Measurements from ENCODE around the gene JUNB. TPM values are rescaled to one million over a fixed set of nuclear protein-coding genes. Genes with fewer than 3 reads are reported as not detected.

JUNB gene
- 22.6 TPM for total RNA-seq

- peak; percentile 97 for DNase-seq
Observed at GRCh38 chr19:12791345-12792050, at the start of gene JUNB. JUNB (plus strand) TSS chr19:12791486; CDS start chr19:12791772, 286 bp downstream.

DNA sequence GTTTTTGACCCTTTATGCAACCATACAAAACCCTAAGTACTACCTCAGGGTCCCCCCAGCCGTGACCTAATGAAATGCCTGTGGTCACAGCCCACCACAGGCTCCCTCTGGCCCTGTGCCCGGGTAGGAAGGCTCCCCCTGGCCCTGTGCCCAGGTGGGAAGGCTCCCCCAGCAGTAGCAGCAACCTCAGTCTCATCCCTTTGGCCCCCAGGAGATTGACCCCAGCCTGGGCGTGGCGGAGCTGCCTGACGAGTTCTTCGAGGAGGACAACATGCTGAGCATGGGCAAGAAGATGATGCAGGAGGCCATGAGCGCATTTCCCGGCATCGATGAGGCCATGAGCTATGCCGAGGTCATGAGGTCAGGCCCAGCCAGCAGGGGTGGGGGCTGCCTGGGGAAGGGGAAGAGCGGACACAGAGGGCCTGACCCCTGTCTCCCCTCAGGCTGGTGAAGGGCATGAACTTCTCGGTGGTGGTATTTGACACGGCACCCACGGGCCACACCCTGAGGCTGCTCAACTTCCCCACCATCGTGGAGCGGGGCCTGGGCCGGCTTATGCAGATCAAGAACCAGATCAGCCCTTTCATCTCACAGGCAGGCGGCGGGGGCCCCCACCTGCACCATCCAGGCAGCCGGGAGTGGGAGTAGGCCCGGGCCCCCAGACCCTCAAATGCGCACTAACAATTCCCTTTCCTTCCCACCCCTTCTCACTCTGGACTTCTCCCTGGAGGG is 46.0 kb upstream of the JUNB start:
- no peak for DNase-seq

DNA sequence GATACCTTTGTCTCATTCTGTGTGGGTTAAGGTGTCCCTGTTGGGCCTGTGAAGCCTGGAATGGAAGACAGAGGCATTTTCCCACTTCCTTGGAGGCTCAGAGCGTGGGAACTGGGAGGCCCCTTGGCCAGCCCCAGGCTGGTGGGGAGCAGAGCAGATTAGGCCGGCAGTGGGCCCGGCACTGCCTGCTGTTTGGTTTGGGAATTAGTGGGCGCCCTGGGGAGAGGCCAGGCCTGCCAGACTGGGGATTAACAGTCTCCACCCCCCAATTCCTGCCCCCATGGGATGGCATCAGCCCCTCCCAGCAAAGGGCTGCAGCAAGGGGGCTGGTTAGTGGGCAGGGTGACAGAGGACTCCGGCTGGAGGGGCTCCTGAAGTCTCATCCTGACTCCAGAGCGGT is 42.8 kb upstream of the JUNB start:
- no peak for DNase-seq

- DNase-seq: no peak
Observed at GRCh38 chr19:12749938-12750521, 41.3 kb upstream of the JUNB start.

DNA sequence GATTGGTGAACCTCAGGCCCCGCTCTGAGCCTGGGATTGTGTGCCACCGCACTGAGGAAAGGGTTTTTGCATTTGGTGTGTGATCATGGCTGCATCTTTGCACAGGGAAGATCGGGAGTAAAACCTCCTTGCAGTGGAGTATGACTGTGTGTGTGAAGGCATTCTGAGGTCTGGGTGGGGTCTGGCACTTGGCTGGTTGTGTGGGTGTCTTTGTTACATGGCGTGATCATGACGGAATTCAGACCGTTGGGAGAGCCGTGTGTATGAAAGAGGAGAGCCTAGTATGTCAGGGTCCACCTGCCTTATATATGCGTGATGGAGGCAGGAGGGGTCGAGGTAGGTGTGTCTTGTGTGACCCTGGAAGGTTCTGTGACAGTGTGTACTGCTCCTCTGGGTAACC is 40.4 kb upstream of the JUNB start:
- no peak for DNase-seq

- no peak for DNase-seq
Observed at GRCh38 chr19:12751635-12752034, 39.7 kb upstream of the JUNB start, which contains the start of gene BEST2. BEST2 (plus strand) TSS chr19:12751791; CDS start chr19:12752593, 802 bp downstream.

DNA sequence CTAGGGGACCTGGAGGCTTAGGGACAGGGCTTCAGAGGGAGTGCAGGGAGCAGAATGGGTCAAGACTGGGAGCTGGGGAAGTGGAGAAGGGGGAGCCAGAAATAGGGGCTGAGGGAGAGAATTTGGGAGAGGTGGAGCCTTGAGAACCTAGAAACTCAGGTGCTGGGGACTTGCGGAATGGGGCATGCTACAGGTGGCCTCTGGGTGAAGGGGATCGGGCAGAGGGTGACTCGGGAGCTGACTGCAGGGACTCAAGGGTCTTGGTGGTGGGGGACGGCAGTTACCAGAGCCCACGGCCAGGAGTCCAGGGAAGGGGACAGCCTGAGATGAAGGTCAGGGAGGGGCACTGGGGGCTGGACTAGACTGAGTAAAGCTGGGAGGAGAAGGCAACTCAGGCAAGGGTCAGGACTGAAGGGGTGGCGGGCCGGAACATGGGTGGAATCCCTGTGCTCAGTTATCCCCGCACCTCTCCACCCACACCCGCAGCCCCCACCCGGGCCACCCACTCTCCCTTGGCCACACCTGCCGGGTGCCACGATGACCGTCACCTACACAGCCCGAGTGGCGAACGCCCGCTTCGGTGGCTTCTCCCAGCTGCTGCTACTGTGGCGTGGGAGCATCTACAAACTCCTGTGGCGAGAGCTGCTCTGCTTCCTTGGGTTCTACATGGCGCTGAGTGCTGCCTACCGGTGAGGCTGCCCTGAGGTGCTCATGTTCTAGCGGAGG is 39.1 kb upstream of the JUNB start:
- no peak for DNase-seq

GRCh38 chr19:12754465-12755196 is 36.7 kb upstream of the JUNB start:
- DNase-seq: no peak

DNA sequence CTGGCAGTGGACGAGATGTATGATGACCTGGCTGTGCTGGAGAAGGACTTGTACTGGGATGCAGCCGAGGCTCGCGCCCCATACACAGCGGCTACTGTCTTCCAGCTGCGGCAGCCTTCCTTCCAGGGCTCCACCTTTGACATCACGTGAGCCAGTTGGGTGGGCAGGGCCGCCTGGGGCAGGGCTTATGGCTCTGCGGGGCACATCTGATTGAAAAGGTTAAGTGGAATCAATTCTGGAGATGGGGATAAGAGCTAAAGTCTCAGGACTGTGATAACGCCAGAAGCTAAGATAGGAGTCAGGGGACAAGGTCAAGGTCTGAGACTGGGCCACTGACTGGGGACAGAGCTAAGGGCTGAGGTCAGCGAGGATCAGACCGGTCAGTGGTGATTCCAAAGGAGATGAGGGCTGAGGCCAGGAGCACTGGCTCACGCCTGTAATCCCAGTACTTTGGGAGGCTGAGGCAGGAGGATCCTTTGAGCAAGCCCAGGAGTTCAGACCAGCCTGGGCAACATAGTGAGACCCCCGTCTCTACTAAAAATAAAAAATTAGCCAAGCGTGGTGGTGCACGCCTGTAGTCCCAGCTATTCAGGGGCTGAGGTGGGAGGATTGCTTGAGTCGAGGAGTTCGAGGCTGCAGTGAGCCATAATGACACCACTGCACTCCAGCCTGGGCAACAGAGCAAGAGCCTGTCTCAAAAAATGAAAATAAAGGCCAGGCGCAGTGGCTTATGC is 35.0 kb upstream of the JUNB start:
- DNase-seq: no peak

DNA sequence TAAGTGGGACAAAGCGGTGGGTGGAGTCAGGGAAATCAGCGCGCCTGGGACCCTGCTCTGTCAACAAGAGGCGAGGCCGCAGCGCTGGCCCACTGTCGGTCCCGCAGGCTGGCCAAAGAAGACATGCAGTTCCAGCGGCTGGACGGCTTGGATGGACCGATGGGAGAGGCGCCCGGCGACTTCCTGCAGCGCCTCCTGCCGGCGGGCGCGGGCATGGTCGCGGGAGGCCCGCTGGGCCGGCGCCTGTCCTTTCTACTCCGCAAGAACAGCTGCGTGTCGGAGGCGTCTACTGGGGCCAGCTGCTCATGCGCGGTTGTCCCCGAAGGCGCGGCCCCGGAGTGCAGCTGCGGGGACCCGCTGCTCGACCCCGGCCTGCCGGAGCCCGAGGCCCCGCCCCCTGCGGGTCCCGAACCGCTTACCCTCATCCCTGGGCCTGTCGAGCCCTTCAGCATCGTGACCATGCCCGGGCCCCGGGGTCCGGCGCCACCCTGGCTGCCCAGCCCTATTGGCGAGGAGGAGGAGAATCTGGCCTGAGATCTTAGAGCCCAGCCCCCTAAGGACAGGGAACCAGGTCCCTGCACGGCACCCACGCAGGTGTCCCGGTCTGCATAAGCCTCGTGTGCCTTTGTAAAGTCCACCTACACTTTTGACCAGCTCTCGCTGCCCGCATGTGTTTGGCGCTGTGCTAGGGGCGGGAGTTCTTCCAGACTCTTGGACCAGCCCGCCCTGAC is 33.6 kb upstream of the JUNB start:
- peak; percentile 13 for DNase-seq

- no peak for DNase-seq
Observed at GRCh38 chr19:12759686-12760085, 31.6 kb upstream of the JUNB start.

- no peak for DNase-seq
Observed at GRCh38 chr19:12763100-12763499, 28.2 kb upstream of the JUNB start.

DNA sequence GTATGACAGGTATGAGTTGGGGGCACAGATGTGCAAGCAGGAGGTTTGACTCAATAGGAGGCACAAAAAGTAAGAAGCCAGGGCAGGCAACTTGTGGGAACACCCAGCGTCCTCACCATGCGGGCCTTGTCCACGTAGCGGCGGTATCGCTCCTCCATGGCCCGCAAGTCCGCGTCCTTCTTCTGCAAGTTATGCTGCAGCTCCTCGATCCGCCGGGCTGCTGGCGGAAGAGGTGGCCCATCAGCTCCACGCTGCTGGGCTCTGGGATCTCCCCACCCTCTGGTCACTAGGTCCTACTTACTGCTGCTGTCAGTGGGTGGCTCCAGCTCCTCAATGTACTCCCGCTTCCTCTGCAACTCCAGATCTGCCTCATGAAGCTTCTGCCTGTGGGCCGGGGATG is 26.6 kb upstream of the JUNB start:
- DNase-seq: no peak

- peak; percentile 68 for DNase-seq
Observed at GRCh38 chr19:12766051-12766521, 25.2 kb upstream of the JUNB start.

- no peak for DNase-seq
Observed at GRCh38 chr19:12767150-12767549, 24.1 kb upstream of the JUNB start.

DNA sequence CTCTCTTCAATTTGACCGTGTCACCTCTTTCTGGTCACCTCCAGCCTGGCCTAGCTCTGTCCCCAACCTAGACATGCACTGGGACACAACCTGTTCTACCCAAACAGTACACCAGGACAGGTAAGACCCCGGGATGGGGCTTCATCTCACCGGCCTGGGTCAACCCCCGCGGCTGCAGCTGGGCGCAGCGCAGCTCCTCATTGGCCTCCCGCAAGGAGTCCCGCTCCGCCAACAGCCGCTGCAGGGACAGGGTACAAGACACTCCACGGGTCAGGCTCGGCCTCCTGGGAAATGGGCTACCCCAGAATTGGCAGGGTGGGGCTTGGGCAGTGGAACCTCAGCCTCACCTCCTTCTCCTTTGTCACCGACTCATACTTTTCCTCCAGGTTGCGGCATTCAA is 23.6 kb upstream of the JUNB start:
- DNase-seq: no peak

DNA sequence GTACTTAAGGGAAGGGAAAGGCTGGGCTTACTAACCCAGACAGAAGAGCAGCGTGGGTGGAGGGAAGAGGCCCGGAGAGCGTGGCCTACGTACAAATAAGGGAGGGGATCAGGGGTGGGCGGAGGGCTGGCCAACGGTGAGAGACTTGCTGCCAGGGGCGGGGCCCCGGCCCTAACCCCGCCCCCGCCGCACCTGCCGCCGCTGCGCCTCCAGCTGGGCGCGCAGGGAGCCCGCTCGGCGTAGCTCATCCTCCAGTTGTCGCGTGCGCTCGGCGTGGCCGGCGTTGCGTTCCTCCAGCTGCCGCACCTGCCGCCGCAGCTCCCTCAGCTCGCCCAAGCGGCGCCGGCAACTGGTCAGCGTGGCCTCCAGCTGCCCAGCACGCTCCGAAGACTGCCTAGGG is 21.6 kb upstream of the JUNB start:
- DNase-seq: no peak

GRCh38 chr19:12770922-12771321 is 20.4 kb upstream of the JUNB start:
- DNase-seq: no peak

GRCh38 chr19:12772323-12772722 is 19.0 kb upstream of the JUNB start:
- no peak for DNase-seq

DNA sequence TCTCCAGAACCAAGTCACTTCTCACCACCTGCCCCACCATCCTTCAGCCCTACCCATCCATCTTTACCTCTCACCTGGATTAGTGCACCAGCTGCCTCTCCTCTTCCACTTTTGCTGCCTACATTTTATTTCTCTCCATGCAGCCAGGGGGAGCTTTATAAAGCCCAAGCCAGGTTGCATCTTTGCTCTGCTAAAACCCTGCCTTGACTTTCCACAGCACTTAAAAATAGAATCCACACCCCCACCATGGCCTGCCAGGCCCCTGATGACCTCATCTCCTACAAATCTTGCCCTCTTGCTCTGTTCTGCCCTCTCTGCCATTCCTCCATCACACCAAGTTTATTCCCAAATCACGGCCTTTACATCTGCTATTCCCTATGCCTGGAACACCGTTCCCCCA is 17.7 kb upstream of the JUNB start:
- DNase-seq: no peak
